Measurements from ENCODE around the gene RPL6.

Gene RPL6

GRCh38 chr12:112375105-112375504 is 34.3 kb downstream of the RPL6 start:
- no peak for DNase-seq

GRCh38 chr12:112374166-112374740 is 35.2 kb downstream of the RPL6 start:
- no peak for DNase-seq

GRCh38 chr12:112370868-112371510 is 38.4 kb downstream of the RPL6 start:
- DNase-seq, result no peak

GRCh38 chr12:112370199-112370598 is 39.2 kb downstream of the RPL6 start:
- no peak for DNase-seq

- no peak for DNase-seq
Observed at GRCh38 chr12:112368856-112369255, 40.5 kb downstream of the RPL6 start.

- DNase-seq, result no peak
Observed at GRCh38 chr12:112367965-112368364, 41.4 kb downstream of the RPL6 start.

- no peak for DNase-seq
Observed at GRCh38 chr12:112362310-112362709, 47.1 kb downstream of the RPL6 start.

GRCh38 chr12:112361271-112361670 is 48.1 kb downstream of the RPL6 start:
- DNase-seq, result no peak

GRCh38 chr12:112359290-112359689 is 50.1 kb downstream of the RPL6 start:
- DNase-seq, result no peak

GRCh38 chr12:112357214-112357613 is 52.2 kb downstream of the RPL6 start:
- no peak for DNase-seq

Measured in activated CD4-positive, alpha-beta T cell treated with anti-CD3 and anti-CD28 coated beads, Interleukin-10, Interleukin-2, amounts not matched to agents 100 ng/mL and 50 ng/mL, durations not matched to agents 16 hours and 8 hours (primary cell).